SK-N-SH (cell line): ENCODE data around the gene ZNF784.

Experiments
- JUND ChIP-seq: IDR thresholded peaks from 2 replicates; pipeline ENCODE4 v1.4.0; 2012
- SIN3A ChIP-seq: IDR thresholded peaks from 2 replicates; pipeline ENCODE4 v1.6.1; 2012; ENCODE audit warnings: low read depth, mild to moderate bottlenecking, low read length, moderate library complexity, borderline replicate concordance
- TCF12 ChIP-seq: IDR thresholded peaks from 2 replicates; pipeline ENCODE4 v1.4.0; 2012

GRCh38 chr19:55656552-55656951 is 32.2 kb upstream of the ZNF784 start:
- no peak for TF ChIP-seq JUND
- TF ChIP-seq TCF12, result no peak
- TF ChIP-seq SIN3A, result no peak
